SK-N-SH treated with all-trans-retinoic acid at 6 μM for 48 hours (cell line): Measurements from ENCODE around the gene GLIS1.

Experiments
- ATAC-seq: fragments of 200-7000 bp; cut with Tn5 transposase; 3 replicates; pipeline ENCODE4 v1.9.1; 2020; ENCODE audit warnings: mild to moderate bottlenecking, moderate library complexity
- ARNTL ChIP-seq: fragments of 450-650 bp; formaldehyde crosslinking; IDR thresholded peaks from 2 replicates; pipeline ENCODE4 v1.5.0; 2020; ENCODE audit warnings: low read depth, mild to moderate bottlenecking, moderate library complexity, borderline replicate concordance
- BACH2 ChIP-seq: fragments of 250-450 bp; sonication (Bioruptor Pico); IDR thresholded peaks from 2 replicates; pipeline ENCODE4 v1.9.0; 2021; ENCODE audit warnings: mild to moderate bottlenecking, borderline replicate concordance
- CREB5 ChIP-seq: fragments of 250-450 bp; sonication (Bioruptor Pico); IDR thresholded peaks from 2 replicates; pipeline ENCODE4 v1.5.1; 2020; ENCODE audit warnings: low read depth, mild to moderate bottlenecking, moderate library complexity
- CSDC2 ChIP-seq: fragments of 250-450 bp; sonication (Bioruptor Pico); IDR thresholded peaks from 2 replicates; pipeline ENCODE4 v1.5.0; 2020; ENCODE audit warnings: mild to moderate bottlenecking, moderate library complexity
- ESRRG ChIP-seq: fragments of 250-450 bp; sonication (Bioruptor Pico); IDR thresholded peaks from 2 replicates; pipeline ENCODE4 v1.6.1; 2021; ENCODE audit warnings: mild to moderate bottlenecking
- GLIS3 ChIP-seq: fragments of 250-450 bp; sonication (Bioruptor Pico); IDR thresholded peaks from 2 replicates; pipeline ENCODE4 v1.5.0; 2020; ENCODE audit warnings: mild to moderate bottlenecking, moderate library complexity
- ISL1 ChIP-seq: fragments of 250-450 bp; sonication (Bioruptor Pico); IDR thresholded peaks from 2 replicates; pipeline ENCODE4 v2.1.2; 2022; ENCODE audit warnings: mild to moderate bottlenecking, moderate library complexity
- OSR1 ChIP-seq: fragments of 250-450 bp; sonication (Bioruptor Pico); IDR thresholded peaks from 2 replicates; pipeline ENCODE4 v1.8.0; 2022; ENCODE audit warnings: moderate library complexity, mild to moderate bottlenecking, inconsistent platforms
- POU6F1 ChIP-seq: fragments of 250-450 bp; sonication (Bioruptor Pico); IDR thresholded peaks from 2 replicates; pipeline ENCODE4 v1.8.0; 2021; ENCODE audit warnings: low read depth, mild to moderate bottlenecking, moderate library complexity, borderline replicate concordance
- PPARA ChIP-seq: fragments of 250-450 bp; sonication (Bioruptor Pico); IDR thresholded peaks from 2 replicates; pipeline ENCODE4 v1.5.0; 2020; ENCODE audit warnings: mild to moderate bottlenecking, borderline replicate concordance
- RARB ChIP-seq: fragments of 250-450 bp; sonication (Bioruptor Pico); IDR thresholded peaks from 2 replicates; pipeline ENCODE4 v1.8.0; 2021; ENCODE audit warnings: mild to moderate bottlenecking, moderate library complexity
- SNAI2 ChIP-seq: fragments of 250-450 bp; sonication (Bioruptor Pico); IDR thresholded peaks from 2 replicates; pipeline ENCODE4 v1.5.0; 2020; ENCODE audit warnings: mild to moderate bottlenecking, moderate library complexity
- TCF4 ChIP-seq: fragments of 250-450 bp; sonication (Bioruptor Pico); IDR thresholded peaks from 2 replicates; pipeline ENCODE4 v1.8.0; 2021; ENCODE audit warnings: mild to moderate bottlenecking, moderate library complexity, borderline replicate concordance
- TOX ChIP-seq: fragments of 250-450 bp; sonication (Bioruptor Pico); IDR thresholded peaks from 2 replicates; pipeline ENCODE4 v1.8.0; 2021; ENCODE audit warnings: mild to moderate bottlenecking, moderate library complexity, borderline replicate concordance
- TSHZ2 ChIP-seq: fragments of 250-450 bp; sonication (Bioruptor Pico); IDR thresholded peaks from 2 replicates; pipeline ENCODE4 v1.5.0; 2020; ENCODE audit warnings: mild to moderate bottlenecking, moderate library complexity
- ZC3H10 ChIP-seq: fragments of 250-450 bp; sonication (Bioruptor Pico); IDR thresholded peaks from 2 replicates; pipeline ENCODE4 v1.5.1; 2021; ENCODE audit warnings: mild to moderate bottlenecking, moderate library complexity
- ZFP3 ChIP-seq: fragments of 250-450 bp; sonication (Bioruptor Pico); IDR thresholded peaks from 2 replicates; pipeline ENCODE4 v1.5.0; 2020; ENCODE audit warnings: mild to moderate bottlenecking, moderate library complexity
- ZFP30 ChIP-seq: fragments of 450-650 bp; formaldehyde crosslinking; IDR thresholded peaks from 2 replicates; pipeline ENCODE4 v1.5.0; 2022; ENCODE audit warnings: mild to moderate bottlenecking, moderate library complexity
- ZNF565 ChIP-seq: fragments of 450-650 bp; formaldehyde crosslinking; conservative IDR thresholded peaks from 2 replicates; pipeline ENCODE4 v1.5.0; 2020; ENCODE audit warnings: low read depth, mild to moderate bottlenecking, moderate library complexity
- ZNF70 ChIP-seq: fragments of 450-650 bp; formaldehyde crosslinking; IDR thresholded peaks from 2 replicates; pipeline ENCODE4 v1.5.0; 2020; ENCODE audit warnings: mild to moderate bottlenecking, moderate library complexity
- TF ChIP-seq, protein P1 (sequence below): fragments of 250-450 bp; sonication (Bioruptor Pico); IDR thresholded peaks from 2 replicates; pipeline ENCODE4 v1.8.0; 2020; ENCODE audit warnings: mild to moderate bottlenecking, moderate library complexity, borderline replicate concordance
- TF ChIP-seq, protein P2 (sequence below): fragments of 250-450 bp; sonication (Bioruptor Pico); IDR thresholded peaks from 2 replicates; pipeline ENCODE4 v1.5.1; 2021; ENCODE audit warnings: mild to moderate bottlenecking, moderate library complexity

Gene GLIS1

GRCh38 chr1:53687426-53687825 is 51.5 kb downstream of the GLIS1 start (continued):
- TF ChIP-seq TSHZ2 (CRISPR knock-in tag), result no peak

DNA sequence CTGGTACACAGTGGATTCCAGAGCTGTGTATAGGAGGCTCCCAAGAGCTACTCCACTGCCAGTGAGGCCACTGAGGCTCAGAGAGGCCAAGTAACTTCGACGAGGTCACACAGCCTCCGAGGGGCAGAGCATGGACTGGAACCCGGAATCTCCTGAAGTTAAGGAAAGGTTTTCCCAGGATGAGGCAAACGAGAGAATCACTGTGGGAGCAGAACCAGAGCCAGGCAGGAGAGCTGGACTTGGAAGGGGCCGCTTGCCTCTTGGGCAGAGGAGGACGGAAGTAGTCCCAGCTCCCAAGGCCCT is 52.0 kb downstream of the GLIS1 start:
- no peak for ATAC-seq
- TF ChIP-seq ESRRG (CRISPR knock-in tag), result no peak
- TF ChIP-seq, protein P1, sequence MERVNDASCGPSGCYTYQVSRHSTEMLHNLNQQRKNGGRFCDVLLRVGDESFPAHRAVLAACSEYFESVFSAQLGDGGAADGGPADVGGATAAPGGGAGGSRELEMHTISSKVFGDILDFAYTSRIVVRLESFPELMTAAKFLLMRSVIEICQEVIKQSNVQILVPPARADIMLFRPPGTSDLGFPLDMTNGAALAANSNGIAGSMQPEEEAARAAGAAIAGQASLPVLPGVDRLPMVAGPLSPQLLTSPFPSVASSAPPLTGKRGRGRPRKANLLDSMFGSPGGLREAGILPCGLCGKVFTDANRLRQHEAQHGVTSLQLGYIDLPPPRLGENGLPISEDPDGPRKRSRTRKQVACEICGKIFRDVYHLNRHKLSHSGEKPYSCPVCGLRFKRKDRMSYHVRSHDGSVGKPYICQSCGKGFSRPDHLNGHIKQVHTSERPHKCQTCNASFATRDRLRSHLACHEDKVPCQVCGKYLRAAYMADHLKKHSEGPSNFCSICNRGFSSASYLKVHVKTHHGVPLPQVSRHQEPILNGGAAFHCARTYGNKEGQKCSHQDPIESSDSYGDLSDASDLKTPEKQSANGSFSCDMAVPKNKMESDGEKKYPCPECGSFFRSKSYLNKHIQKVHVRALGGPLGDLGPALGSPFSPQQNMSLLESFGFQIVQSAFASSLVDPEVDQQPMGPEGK (CRISPR knock-in tag), result no peak
- no peak for TF ChIP-seq CSDC2 (CRISPR knock-in tag)
- TF ChIP-seq TOX, result no peak
- no peak for TF ChIP-seq ARNTL
- TF ChIP-seq GLIS3, result no peak
- no peak for TF ChIP-seq POU6F1 (CRISPR knock-in tag)
- TF ChIP-seq TCF4, result no peak
- TF ChIP-seq TSHZ2 (CRISPR knock-in tag), result no peak
- no peak for TF ChIP-seq ZFP30
- TF ChIP-seq PPARA (CRISPR knock-in tag), result no peak
- no peak for TF ChIP-seq RARB (CRISPR knock-in tag)
- no peak for TF ChIP-seq ZFP3 (CRISPR knock-in tag)
- no peak for TF ChIP-seq ISL1
- no peak for TF ChIP-seq OSR1 (CRISPR knock-in tag)
- TF ChIP-seq ZC3H10 (CRISPR knock-in tag), result no peak
- no peak for TF ChIP-seq SNAI2
- TF ChIP-seq ZNF565 (CRISPR knock-in tag), result no peak
- no peak for TF ChIP-seq CREB5
- no peak for TF ChIP-seq BACH2 (CRISPR knock-in tag)

- no peak for TF ChIP-seq GLIS3
- peak; percentile 89 for TF ChIP-seq ZNF70
- TF ChIP-seq, protein P2, sequence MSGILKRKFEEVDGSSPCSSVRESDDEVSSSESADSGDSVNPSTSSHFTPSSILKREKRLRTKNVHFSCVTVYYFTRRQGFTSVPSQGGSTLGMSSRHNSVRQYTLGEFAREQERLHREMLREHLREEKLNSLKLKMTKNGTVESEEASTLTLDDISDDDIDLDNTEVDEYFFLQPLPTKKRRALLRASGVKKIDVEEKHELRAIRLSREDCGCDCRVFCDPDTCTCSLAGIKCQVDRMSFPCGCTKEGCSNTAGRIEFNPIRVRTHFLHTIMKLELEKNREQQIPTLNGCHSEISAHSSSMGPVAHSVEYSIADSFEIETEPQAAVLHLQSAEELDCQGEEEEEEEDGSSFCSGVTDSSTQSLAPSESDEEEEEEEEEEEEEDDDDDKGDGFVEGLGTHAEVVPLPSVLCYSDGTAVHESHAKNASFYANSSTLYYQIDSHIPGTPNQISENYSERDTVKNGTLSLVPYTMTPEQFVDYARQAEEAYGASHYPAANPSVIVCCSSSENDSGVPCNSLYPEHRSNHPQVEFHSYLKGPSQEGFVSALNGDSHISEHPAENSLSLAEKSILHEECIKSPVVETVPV (CRISPR knock-in tag), result no peak
- TF ChIP-seq OSR1 (CRISPR knock-in tag), result no peak
- TF ChIP-seq ZFP3 (CRISPR knock-in tag), result peak; percentile 95
- ATAC-seq, result no peak; the same call in 2 of the 3 replicates
Observed at GRCh38 chr1:53686091-53686964, 52.6 kb downstream of the GLIS1 start.
